GM18507 (cell line): ENCODE results near the gene CCL23.

Source experiments
- DNase-seq: peaks from one replicate; pipeline ENCODE4 v3.0.0; 2011; ENCODE audit warnings: low read depth; ENCODE audit not compliant: insufficient read length; ENCODE audit errors: extremely low spot score
- FAIRE-seq: peaks from 2 replicates; lab custom pipeline; 2011; peaks lifted over from hg19 to GRCh38; lab: Jason Lieb, UNC

Gene CCL23

DNA sequence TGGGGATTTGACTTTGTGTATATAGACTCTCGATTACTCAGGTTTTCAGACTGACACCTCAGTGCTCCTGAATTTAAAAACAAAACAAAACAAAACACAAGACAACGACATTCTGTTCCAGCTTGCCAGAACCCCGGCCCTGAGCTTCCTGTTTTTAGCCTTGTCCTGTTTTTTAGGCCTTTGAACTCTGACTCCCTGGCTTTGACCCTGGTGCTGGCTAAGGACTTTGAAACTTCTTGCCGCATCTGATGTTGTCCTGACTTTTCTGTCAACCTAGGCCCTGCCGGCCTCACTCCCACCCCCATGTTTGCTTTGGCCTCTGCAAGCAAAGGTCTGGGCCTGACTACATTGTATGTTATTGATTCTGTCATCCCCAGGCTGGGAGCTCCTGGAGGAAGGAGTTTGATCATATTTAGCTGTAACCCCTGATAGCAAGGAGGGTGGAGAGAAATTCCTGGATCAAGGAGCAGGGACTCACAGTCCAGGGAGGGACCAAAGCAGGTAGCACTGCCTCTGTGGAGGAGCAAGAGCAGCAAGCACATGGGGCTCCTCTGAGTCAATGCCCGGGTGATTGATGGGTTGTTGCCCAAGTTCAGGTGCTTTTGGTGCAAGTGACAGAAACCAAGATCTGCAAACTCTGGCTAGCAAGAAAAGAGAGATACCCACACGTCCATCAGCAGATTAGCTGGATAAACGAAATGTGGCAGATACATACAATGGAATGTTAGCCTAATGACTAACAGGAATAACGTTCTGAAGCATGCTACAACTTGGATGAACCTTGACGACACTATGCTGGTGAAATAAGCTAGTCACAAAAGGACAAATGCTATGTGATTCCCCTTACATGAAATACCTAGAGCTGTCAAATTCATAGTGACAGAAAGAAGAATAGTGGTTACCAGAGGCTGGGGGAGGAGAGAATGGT lies 44.2 kb downstream of the CCL23 start:
- FAIRE-seq (no peak), DNase-seq (no peak)

- DNase-seq (no peak), FAIRE-seq (no peak)
These were observed 44.8 kb downstream of the CCL23 start for GRCh38 chr17:35972945-35973332.

DNA sequence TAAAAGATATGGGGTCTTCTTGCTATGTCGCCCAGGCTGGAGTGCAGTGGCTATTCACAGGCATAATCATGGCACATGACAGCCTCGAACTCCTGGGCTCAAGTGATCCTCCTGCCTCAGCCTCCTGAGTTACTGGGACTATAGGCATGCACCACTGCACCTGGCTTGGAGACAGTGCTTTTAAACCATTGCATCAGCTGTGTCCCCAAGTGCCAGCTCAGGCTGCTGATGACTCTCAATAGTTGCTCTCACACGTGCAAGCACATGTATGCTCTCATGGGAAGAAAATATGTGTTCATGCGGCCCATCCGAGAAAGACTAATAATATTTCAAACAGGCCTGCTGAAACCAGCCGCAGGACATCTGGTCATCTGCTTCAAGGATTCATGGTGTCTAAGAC lies 45.2 kb downstream of the CCL23 start:
- no peak for FAIRE-seq
- DNase-seq = no peak

- DNase-seq (no peak), FAIRE-seq (no peak)
These were observed 45.7 kb downstream of the CCL23 start for GRCh38 chr17:35972066-35972465.

- peak; percentile 39 for DNase-seq
- FAIRE-seq = no peak
These were observed 48.0 kb downstream of the CCL23 start for GRCh38 chr17:35969558-35970380.

DNA sequence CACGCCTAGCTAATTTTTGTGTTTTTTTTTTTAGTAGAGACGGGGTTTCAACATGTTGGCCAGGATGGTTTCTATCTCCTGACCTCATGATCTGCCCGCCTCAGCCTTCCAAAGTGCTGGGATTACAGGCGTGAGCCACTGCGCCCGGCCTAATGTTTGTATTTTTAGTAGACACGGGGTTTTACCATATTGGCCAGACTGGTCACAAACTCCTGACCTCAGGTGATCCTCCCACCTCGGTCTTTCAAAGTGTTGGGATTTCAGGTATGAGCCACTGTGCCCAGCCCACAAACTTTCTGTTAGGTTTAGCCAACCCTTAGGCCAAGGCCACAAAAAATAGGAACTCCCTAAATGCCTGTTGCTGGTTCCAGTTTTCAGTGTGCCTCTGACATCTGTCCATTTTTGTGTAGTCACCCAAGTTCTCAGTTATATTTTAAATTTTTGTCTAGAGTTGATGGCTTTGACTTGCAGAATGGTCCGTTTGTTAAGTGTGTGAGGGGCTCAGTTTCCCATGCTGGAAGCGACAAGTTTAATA lies 49.2 kb downstream of the CCL23 start:
- DNase-seq (no peak), FAIRE-seq (no peak)

DNA sequence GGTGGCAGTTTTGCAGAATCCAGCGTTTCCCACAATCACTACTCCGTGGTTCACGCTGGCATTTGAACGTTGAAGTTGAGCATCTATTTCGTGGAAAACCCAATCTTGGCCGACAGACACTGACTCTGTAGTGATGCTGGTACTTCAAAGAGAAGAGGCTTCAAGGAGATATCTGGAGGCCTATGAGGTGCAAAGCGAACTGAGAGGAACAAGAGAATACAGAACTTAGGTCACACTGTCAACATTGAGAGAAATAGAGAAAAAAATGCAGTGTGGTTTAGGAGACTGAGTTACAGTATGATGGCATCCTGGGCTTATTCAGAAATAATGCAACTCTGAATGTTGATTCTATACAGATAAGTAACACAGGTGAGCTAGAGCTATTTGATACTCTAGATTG lies 52.5 kb downstream of the CCL23 start:
- DNase-seq (no peak), FAIRE-seq (no peak)

- DNase-seq (no peak), FAIRE-seq (no peak)
These were observed 54.1 kb downstream of the CCL23 start for GRCh38 chr17:35963663-35964062.
